HG03521 (cell line): ENCODE data around the gene FUT3.
"Not testable (repeated sequence)": the region's sequence is repeated elsewhere in the genome, so short reads cannot be mapped to it uniquely, and the experiment has no call there.

Experiments used
- ATAC-seq: cut with Tn5 transposase; IDR thresholded peaks from one replicate; pipeline ENCODE4 v1.9.1; 2021; ENCODE audit warnings: mild to moderate bottlenecking, moderate library complexity; ENCODE audit not compliant: unreplicated experiment

The FUT3 gene

GRCh38 chr19:5851302-5851701 is at the start of gene FUT3:
TSS of gene FUT3 (minus strand) at chr19:5851449.
- no peak for ATAC-seq

DNA sequence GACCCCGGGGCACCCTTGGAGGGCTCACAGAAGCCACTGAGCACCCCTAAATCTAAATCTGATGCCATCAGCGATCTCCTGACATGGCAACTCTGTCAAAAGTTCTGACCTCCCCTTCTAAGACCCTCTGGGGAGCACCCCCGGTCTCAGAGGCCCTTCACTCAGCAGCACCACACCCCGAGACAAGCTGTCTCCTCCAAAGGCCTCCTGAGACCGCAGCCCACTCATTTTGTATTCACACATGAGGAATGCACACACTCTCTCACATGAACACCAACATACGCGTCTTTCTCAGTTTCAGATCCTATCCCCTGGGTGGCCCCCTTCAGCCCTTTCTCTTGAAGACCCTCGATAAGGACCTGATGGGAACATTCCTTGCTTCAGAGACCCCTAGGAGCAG is 49.7 kb upstream of the FUT3 start:
- ATAC-seq: no peak

DNA sequence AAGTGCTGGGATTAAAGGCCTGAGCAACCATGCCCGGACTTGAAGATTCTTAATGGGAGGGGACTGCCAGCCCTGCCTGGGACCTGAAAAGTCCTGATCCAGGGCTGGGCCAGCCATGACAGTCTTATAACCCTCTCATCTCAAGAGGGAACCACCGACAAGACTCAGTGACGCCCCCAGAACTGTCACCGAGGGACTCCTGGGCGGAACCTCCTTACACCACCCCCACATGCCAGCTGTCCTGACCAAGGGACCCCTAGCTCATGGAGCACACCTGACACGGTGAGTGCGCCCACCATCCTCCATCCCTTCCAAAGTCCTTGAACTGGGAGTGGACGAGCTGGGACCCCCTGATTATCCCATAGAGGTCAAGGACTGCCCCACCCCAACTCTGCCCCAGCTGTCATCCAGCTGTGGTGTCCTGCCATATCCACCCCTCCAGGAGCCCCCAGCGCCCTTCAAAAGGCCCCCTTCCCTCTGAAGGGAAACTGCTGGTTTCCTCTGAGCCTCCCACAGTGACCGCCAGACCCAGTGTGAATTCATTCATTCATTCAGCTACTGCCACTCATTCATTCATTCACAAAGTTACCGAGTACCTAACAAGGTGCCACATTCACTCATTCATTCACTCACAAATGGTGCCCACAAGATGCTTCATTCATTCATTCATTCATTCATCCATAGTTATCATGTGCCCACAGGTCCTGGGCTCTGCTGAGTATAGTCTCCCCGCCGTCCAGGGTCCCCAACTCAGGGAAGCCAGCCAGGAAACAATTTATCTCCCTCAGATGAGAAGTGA is 48.7 kb upstream of the FUT3 start:
- no peak for ATAC-seq

GRCh38 chr19:5897189-5897969 is 46.1 kb upstream of the FUT3 start:
- ATAC-seq: no peak

- no peak for ATAC-seq
Measured at GRCh38 chr19:5896365-5897076, 45.3 kb upstream of the FUT3 start.

DNA sequence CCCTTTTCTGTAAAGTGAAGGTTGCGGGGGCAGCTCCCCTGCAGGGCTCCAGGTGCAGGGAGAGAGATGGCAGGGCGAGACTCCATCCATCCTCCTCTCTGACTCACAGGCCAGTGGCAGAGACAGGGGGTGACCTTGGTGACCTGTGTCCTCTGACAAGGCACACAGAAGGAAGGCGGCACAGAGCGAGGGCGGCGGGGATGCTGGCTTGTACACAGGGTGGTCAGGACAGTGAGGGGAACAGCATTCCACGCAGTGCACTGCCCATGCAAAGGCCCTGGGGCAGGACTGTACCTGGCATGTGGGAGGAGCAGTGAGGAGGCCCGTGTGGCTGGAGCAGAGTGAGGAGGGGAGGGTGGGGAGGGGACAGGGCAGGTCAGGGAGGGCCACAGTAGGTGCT is 44.6 kb upstream of the FUT3 start:
- ATAC-seq: no peak

DNA sequence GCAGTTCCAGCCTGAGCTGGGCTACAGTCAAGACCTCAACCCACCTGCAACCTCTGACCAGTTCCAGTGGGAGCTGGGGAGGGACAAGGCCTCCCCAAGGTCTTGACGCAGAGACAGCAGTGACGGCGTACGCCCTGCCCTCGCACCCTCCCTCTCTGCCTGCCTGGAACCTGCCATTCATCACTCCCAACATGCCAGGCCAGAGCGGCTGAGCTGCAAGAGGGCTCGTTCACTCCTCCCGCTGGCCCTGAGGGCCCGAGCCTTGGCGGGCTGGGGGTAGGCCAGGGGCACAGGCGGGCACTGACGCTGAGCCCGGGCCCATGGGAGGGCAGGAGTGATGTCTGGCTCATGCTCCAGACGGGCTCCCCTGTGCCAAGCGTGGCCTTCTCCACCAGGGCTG is 44.2 kb upstream of the FUT3 start:
- ATAC-seq: no peak

- ATAC-seq: no peak
Measured at GRCh38 chr19:5894704-5895349, 43.6 kb upstream of the FUT3 start.

DNA sequence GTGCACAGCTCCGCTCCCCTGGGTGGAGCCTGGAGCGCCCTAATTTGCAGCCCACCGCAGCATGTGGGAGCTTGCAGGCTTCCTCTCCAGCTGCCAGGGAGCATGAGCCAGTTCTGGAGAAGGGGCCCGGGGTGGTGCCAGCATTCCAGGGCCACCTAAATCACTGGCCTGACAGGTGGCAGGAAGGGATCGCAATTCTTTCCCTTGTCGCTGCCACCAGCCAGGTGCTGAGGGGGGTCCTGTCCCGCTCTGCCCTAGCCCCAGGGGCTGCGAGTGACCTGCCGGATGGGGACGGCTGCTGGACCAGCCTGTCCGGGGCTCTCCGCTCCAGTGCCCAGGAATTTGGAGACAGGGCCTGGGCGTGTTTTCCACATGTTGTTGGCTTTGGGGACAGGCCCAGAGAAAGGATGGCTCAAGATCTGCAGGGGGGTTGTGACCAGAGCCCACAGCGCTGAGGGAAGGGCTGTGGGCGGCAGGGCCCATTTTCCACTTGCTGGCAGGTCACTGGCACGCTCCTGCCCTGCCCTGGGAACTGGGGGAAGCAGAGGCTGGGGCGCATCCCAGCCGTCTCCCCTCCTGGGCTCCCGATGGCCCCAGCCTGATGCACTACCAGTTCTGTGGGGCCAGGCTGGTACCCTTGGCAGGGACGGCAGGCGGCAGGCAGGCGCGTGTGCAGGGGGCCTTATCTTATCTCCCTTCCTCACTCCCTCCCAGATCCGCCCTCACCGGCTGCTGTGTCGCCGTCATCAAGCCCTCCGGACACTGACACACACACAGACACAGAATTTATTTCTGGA is 42.9 kb upstream of the FUT3 start:
- no peak for ATAC-seq

DNA sequence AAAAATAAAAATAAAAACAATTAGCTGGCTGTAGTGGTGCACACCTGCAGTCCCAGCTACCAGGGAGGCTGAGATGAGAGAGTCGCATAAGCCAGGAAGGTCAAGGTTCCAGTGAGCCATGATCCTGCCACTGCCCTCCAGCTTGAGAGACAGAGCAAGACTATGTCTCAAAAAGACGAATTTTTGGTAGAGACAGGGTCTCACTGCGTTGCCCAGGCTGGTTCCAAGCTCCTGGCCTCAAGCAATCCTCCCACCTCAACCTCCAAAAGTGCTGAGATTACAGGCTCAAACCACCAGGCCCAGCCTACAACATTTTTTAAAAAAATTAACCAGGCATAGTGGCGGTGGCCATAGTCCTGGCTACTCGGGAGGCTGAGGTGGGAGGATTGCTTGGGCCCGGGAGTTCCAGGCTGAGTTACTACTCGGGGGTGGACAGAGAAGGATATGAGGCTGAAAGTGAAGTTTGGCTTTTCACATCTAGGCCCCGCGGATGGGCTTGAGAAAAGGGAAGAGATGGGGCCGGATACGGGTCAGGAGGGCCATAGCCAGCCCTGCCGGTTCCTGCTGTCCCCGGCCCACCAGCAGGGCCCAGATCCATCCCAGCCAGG is 42.2 kb upstream of the FUT3 start:
- no peak for ATAC-seq

DNA sequence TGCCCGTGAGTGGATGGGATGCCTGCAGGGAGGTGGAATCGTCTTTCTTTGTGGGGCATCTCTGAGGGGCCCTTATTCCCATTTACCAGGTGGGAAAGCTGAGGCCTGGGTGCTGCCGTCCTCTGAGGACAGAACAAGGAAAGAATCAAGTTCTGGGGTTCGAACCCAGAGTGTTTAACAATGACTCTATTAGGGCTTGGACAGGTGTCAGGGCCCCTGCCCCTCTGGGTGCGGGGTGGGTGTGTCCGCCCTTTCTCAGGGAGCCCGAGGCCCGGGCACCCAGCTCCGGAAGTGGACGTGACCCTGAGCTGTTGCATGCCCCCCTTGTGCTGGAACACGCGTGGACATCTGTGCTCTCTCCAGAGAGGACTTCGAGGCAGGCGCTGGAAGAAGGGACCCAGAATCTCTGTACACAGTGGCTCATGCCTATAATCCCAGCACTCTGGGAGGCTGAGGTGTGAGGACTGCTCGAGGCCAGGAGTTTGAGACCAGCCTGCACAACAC is 41.6 kb upstream of the FUT3 start:
- ATAC-seq: no peak

GRCh38 chr19:5891938-5892771 is 40.9 kb upstream of the FUT3 start:
- ATAC-seq: no peak

DNA sequence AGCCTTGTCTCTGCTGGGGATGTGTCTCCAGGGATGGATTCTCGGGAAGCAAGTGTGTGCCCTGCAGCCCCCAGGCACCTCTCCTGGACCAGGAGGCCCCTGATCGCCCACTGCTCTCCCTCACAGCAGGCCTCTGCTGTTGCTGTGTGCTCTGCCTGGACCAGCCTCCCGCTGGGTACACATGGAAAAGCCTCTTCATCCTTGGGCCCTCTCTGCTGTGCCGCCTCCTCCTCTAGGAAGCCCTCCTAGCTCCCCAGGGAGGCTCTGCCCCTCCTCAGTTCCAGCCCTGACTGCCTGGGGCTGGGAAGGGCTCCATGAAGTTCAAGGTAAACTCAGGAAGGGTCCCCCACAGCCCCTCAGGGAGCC is 40.3 kb upstream of the FUT3 start:
- no peak for ATAC-seq

- no peak for ATAC-seq
Measured at GRCh38 chr19:5890099-5890498, 38.9 kb upstream of the FUT3 start.

- ATAC-seq: no peak
Measured at GRCh38 chr19:5889288-5889971, 38.2 kb upstream of the FUT3 start.

GRCh38 chr19:5884065-5884811 is 33.0 kb upstream of the FUT3 start:
- not testable (repeated sequence) for ATAC-seq

DNA sequence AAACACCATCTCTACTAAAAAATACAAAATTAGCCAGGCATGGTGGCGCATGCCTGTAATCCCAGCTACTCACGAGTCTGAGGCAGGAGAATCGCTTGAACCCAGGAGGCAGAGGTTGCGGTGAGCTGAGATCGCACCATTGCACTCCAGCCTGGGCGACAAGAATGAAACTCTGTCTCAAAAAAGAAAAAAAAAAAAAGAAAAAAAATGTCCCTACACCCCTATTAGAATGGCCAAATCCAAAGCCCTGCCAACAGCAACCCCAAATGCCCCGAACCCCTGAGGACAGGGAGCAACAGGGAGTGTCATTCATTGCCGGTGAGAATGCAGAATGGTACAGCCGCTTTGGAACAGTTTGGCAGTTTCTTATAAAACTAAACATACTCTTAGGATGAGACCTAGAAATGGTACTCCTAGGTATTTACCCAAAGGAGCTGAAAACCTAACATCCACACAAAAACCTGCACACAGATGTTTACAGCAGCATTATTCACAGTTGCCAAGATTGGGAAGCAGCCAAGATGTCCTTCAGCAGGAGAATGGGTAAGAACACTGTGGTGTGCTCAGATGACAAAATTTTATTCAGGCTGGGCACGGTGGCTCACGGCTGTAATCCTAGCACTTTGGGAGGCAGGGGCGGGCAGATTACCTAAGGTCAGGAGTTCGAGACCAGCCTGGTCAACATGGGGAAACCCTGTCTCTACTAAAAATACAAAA is 32.1 kb upstream of the FUT3 start:
- not testable (repeated sequence) for ATAC-seq
